NCI-H1105 treated with DMSO at 0.1 percent for 48 hours (cell line): ENCODE measurements around the gene BRD8.

ENCODE experiments used
- DNase-seq: peaks from one replicate; lab custom pipeline; 2025; lab: John Stamatoyannopoulos, UW

BRD8 gene

GRCh38 chr5:138096997-138097828 is 81.2 kb downstream of the BRD8 start:
- no peak for DNase-seq

GRCh38 chr5:138096363-138096762 is 82.1 kb downstream of the BRD8 start:
- no peak for DNase-seq

GRCh38 chr5:138095100-138095907 is 83.1 kb downstream of the BRD8 start:
- no peak for DNase-seq

- DNase-seq: no peak
These were observed 85.4 kb downstream of the BRD8 start for GRCh38 chr5:138093036-138093435.

DNA sequence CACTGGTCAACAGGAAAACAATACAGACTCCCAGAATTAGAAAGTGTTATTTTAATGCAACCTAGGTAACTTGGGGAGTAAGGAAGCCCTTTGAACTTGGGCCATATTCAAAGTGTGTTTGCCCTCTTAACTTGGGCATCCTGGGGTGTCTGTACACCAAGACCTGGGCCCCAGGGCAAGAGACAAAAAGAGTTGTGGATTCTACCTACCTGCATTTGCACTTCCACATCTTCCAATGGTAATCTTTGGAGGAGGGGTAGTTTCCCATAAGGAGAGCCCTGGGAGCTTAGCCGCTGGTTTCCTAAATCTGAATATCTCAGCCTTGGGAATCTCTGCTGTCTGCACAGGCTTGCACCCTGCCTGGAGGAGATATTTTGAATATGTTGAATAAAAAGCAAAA is 86.1 kb downstream of the BRD8 start:
- no peak for DNase-seq

GRCh38 chr5:138091685-138092084 is 86.7 kb downstream of the BRD8 start:
- no peak for DNase-seq
